ENCODE measurements around the gene GADD45B.

DNA sequence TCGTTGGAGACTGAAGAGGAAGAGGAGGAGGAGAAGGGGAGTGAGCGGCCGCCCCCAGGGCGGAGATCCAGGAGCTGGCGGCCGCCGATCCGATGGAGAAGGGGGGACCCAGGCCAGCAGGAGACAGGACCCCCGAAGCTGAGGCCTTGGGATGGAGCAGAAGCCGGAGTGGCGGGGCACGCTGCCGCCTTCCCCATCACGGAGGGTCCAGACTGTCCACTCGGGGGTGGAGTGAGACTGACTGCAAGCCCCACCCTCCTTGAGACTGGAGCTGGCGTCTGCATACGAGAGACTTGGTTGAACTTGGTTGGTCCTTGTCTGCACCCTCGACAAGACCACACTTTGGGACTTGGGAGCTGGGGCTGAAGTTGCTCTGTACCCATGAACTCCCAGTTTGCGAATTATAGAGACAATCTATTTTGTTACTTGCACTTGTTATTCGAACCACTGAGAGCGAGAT, 1.8 kb downstream of the GADD45B start:
- TF ChIP-seq, protein P1, sequence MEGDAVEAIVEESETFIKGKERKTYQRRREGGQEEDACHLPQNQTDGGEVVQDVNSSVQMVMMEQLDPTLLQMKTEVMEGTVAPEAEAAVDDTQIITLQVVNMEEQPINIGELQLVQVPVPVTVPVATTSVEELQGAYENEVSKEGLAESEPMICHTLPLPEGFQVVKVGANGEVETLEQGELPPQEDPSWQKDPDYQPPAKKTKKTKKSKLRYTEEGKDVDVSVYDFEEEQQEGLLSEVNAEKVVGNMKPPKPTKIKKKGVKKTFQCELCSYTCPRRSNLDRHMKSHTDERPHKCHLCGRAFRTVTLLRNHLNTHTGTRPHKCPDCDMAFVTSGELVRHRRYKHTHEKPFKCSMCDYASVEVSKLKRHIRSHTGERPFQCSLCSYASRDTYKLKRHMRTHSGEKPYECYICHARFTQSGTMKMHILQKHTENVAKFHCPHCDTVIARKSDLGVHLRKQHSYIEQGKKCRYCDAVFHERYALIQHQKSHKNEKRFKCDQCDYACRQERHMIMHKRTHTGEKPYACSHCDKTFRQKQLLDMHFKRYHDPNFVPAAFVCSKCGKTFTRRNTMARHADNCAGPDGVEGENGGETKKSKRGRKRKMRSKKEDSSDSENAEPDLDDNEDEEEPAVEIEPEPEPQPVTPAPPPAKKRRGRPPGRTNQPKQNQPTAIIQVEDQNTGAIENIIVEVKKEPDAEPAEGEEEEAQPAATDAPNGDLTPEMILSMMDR (conservative IDR thresholded peaks at IDR 0.05; ENCODE audit: low read depth, low read length): no peak
- TF ChIP-seq EZH2 (IDR thresholded peaks at IDR 0.05; ENCODE audit: borderline replicate concordance, low read depth, low read length, poor library complexity, severe bottlenecking): no peak

Measured in A673 (cell line).